Suprapubic skin (tissue), 4 donors: ENCODE results near the gene TEKTIP1. TPM values are rescaled to one million over a fixed set of nuclear protein-coding genes. Genes with fewer than 3 reads are reported as not detected.

Source experiments
- DNase-seq, 2 donors: peaks; one replicate each; pipeline ENCODE4 v3.0.0-alpha.2; 2019; ENCODE audit warnings: low spot score in 2 of 2
- H3K27ac ChIP-seq: fragments of 200-600 bp; sonication (generic); one replicate; pipeline ENCODE4 v1.5.1; 2019
- H3K27me3 ChIP-seq: fragments of 200-600 bp; sonication (generic); one replicate; pipeline ENCODE4 v1.5.1; 2019
- H3K36me3 ChIP-seq: fragments of 200-600 bp; sonication (generic); one replicate; pipeline ENCODE4 v1.5.1; 2019
- H3K4me1 ChIP-seq: fragments of 200-600 bp; sonication (generic); one replicate; pipeline ENCODE4 v1.5.1; 2019
- H3K4me3 ChIP-seq: fragments of 200-600 bp; sonication (generic); one replicate; pipeline ENCODE4 v1.5.1; 2019; ENCODE audit warnings: mild to moderate bottlenecking
- H3K9me3 ChIP-seq: fragments of 200-600 bp; sonication (generic); one replicate; pipeline ENCODE4 v1.5.1; 2019
- EP300 ChIP-seq: sonication (generic); formaldehyde crosslinking; IDR thresholded peaks from one replicate; pipeline ENCODE4 v1.6.1; 2017; ENCODE audit warnings: antibody characterized with exemption
- POLR2A ChIP-seq, 2 donors: fragments of 450-650 bp; IDR thresholded peaks; one replicate each; pipeline ENCODE4 v1.6.1; 2017; ENCODE audit warnings: antibody characterized with exemption in 2 of 2, mild to moderate bottlenecking in 2 of 2, moderate library complexity in 2 of 2
- POLR2AphosphoS5 ChIP-seq, 3 donors: sonication (generic); formaldehyde crosslinking; IDR thresholded peaks; one replicate each; pipeline ENCODE4 v1.6.1; 2017; ENCODE audit warnings: antibody characterized with exemption in 3 of 3
- WGBS: methylation state at CpG from one replicate; pipeline ENCODE4 v1.1.5; 2018; 5-methylcytosine and 5-hydroxymethylcytosine counted together
- total RNA-seq, 4 donors: library from RNA; depleted of rRNA; stranded (reverse); fragments of >200 nt; gene quantifications; one replicate each; pipeline ENCODE4 v1.1.0, GENCODE V29; 2016
- TF ChIP-seq, protein P1 (sequence below), 2 donors: fragments of 200-600 bp in 1 of 2; fragments of 450-650 bp in 1 of 2; sonication (generic) in 1 of 2; IDR thresholded peaks; one replicate each; pipeline ENCODE4 v1.5.1; 2016 to 2019; ENCODE audit warnings: antibody characterized with exemption in 2 of 2, mild to moderate bottlenecking in 1 of 2, moderate library complexity in 1 of 2

The TEKTIP1 gene
- total RNA-seq, 4 donors from 2014 or later, result 2.4 to 5.2 TPM; not detected in 2

GRCh38 chr19:3494559-3494958 is 44.4 kb upstream of the TEKTIP1 start:
- H3K4me3 ChIP-seq, result no peak overlapping the region
- no peak for DNase-seq
- H3K4me1 ChIP-seq, result peaks cover 10% of the 10 kb centered on the region
- TF ChIP-seq EP300, result no peak
- no peak for TF ChIP-seq POLR2AphosphoS5 (IDR thresholded peaks at IDR 0.05)
- TF ChIP-seq, protein P1, sequence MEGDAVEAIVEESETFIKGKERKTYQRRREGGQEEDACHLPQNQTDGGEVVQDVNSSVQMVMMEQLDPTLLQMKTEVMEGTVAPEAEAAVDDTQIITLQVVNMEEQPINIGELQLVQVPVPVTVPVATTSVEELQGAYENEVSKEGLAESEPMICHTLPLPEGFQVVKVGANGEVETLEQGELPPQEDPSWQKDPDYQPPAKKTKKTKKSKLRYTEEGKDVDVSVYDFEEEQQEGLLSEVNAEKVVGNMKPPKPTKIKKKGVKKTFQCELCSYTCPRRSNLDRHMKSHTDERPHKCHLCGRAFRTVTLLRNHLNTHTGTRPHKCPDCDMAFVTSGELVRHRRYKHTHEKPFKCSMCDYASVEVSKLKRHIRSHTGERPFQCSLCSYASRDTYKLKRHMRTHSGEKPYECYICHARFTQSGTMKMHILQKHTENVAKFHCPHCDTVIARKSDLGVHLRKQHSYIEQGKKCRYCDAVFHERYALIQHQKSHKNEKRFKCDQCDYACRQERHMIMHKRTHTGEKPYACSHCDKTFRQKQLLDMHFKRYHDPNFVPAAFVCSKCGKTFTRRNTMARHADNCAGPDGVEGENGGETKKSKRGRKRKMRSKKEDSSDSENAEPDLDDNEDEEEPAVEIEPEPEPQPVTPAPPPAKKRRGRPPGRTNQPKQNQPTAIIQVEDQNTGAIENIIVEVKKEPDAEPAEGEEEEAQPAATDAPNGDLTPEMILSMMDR (IDR thresholded peaks at IDR 0.05), result no peak
- H3K27ac ChIP-seq, result no peak overlapping the region
- no peaks in the 10 kb centered on the region for H3K9me3 ChIP-seq
- no peaks in the 10 kb centered on the region for H3K27me3 ChIP-seq
- 83% methylated on average over 18 of the region's 18 CpGs for WGBS
- H3K36me3 ChIP-seq, result peaks cover 64% of the 10 kb centered on the region

DNA sequence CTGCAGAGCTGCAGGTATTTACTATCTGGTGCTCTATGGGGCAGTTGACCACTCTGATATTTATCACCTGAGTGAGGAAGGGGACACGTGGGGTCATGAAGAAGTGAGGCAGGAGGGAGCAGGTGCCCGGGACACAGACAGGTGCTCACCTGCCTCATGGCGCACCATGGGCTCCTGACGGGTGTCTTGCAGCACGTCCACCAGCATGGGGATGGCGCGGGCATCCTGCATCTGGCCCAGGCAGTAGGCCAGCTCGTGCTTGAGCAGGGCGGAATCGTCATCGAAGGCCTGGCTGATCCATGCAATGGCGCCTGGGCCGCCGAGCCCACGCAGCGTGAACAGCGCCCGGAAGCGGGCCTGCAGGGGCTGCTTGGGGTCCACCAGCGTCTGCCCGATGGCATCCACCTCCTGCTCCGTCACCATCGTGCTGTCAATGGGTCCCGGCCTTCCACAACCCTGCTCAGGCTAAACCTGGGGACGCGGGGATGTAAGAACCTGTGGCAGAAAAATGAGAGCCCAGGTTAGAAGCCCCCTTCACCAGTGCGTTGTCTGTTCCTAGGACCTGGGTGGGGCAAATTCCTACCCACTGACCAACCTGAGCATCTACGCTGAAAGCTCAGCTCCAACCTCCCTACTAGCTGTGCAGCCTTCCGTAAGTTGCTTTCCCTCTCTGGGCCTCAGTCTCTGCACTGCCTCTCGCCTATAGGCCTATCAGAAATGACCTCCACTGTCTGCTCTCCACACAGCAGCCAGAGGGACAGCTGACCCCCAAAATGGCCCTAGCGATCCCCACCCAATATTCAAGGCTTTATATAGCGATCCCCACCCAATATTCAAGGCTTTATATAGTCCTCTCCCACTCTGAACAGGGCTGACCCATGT is 42.3 kb upstream of the TEKTIP1 start:
- Histone ChIP-seq H3K27me3 (no peaks in the 10 kb centered on the region), H3K27ac (no peak overlapping the region), H3K4me3 (no peak overlapping the region), H3K4me1 (peaks cover 20% of the 10 kb centered on the region), H3K36me3 (peaks cover 52% of the 10 kb centered on the region), H3K9me3 (no peaks in the 10 kb centered on the region)
- TF ChIP-seq POLR2A (IDR thresholded peaks at IDR 0.05), result no peak
- TF ChIP-seq POLR2AphosphoS5 (IDR thresholded peaks at IDR 0.05), result no peak
- TF ChIP-seq, protein P1 (IDR thresholded peaks at IDR 0.05), result no peak
- no peak for TF ChIP-seq EP300
- WGBS, result 94% methylated on average over 18 of the region's 32 CpGs
- DNase-seq, result no peak

GRCh38 chr19:3497757-3498520 is 41.0 kb upstream of the TEKTIP1 start:
- 98% methylated on average over 5 of the region's 5 CpGs for WGBS
- no peaks in the 10 kb centered on the region for H3K27me3 ChIP-seq
- no peak overlapping the region for H3K4me3 ChIP-seq
- no peak for DNase-seq
- H3K27ac ChIP-seq, result no peak overlapping the region
- H3K36me3 ChIP-seq, result peaks cover 39% of the 10 kb centered on the region
- TF ChIP-seq POLR2A (IDR thresholded peaks at IDR 0.05) (no peak), POLR2AphosphoS5 (IDR thresholded peaks at IDR 0.05) (no peak), EP300 (no peak)
- TF ChIP-seq, protein P1 (IDR thresholded peaks at IDR 0.05), result no peak
- H3K9me3 ChIP-seq, result no peaks in the 10 kb centered on the region
- H3K4me1 ChIP-seq, result peaks cover 20% of the 10 kb centered on the region

- peaks cover 20% of the 10 kb centered on the region for H3K4me1 ChIP-seq
- no peaks in the 10 kb centered on the region for H3K9me3 ChIP-seq
- H3K36me3 ChIP-seq, result peaks cover 19% of the 10 kb centered on the region
- peak overlapping the region; percentile 75 for H3K4me3 ChIP-seq
- no peak for TF ChIP-seq EP300
- TF ChIP-seq, protein P1 (IDR thresholded peaks at IDR 0.05), result no peak
- no peak for TF ChIP-seq POLR2AphosphoS5 (IDR thresholded peaks at IDR 0.05)
- TF ChIP-seq POLR2A (IDR thresholded peaks at IDR 0.05), result no peak
- 27% methylated on average over 18 of the region's 18 CpGs for WGBS
- DNase-seq, result no peak
- H3K27me3 ChIP-seq, result no peaks in the 10 kb centered on the region
- H3K27ac ChIP-seq, result peak overlapping the region; percentile 90
Observed at GRCh38 chr19:3499738-3500428, 39.1 kb upstream of the TEKTIP1 start.
